Esophagus muscularis mucosa (tissue), 4 donors: ENCODE measurements around the gene FALEC. TPM values are rescaled to one million over a fixed set of nuclear protein-coding genes. Genes with fewer than 3 reads are reported as not detected.

Source experiments
- DNase-seq: peaks from one replicate; pipeline ENCODE4 v3.0.0-alpha.2; 2017; ENCODE audit errors: extremely low spot score
- H3K27ac ChIP-seq, 4 donors: fragments of 200-600 bp; sonication (generic); replicated peaks in 1 of 4; 1 replicate in 3 of 4; 2 replicates in 1 of 4; pipeline ENCODE4 v1.5.1; 2016 to 2019; ENCODE audit warnings: mild to moderate bottlenecking in 1 of 4
- H3K27me3 ChIP-seq, 4 donors: fragments of 200-600 bp; sonication (generic); one replicate each; pipeline versions ENCODE4 v1.5.1 to v1.6.0; 2016 to 2019
- H3K36me3 ChIP-seq, 4 donors: fragments of 200-600 bp; sonication (generic); one replicate each; pipeline ENCODE4 v1.5.1; 2016 to 2019
- H3K4me1 ChIP-seq, 4 donors: fragments of 200-600 bp; sonication (generic); one replicate each; pipeline ENCODE4 v1.5.1; 2016 to 2019
- H3K4me3 ChIP-seq, 4 donors: fragments of 200-600 bp; sonication (generic); 1 replicate in 2 of 4; 2 replicates in 2 of 4; pipeline ENCODE4 v1.5.1; 2016 to 2019; ENCODE audit warnings: mild to moderate bottlenecking in 4 of 4, moderate library complexity in 1 of 4
- H3K9me3 ChIP-seq, 4 donors: fragments of 200-600 bp; sonication (generic); 1 replicate in 3 of 4; 2 replicates in 1 of 4; pipeline ENCODE4 v1.5.1; 2016 to 2019
- CTCF ChIP-seq, 3 experiments: fragments of 200-600 bp in 2 of 3; fragments of 450-650 bp in 1 of 3; sonication (generic) in 2 of 3; IDR thresholded peaks; one replicate each; pipeline ENCODE4 v1.5.1; 2017 to 2019; ENCODE audit warnings: antibody characterized with exemption in 3 of 3, mild to moderate bottlenecking in 2 of 3, moderate library complexity in 1 of 3
- EP300 ChIP-seq: sonication (generic); formaldehyde crosslinking; IDR thresholded peaks from one replicate; pipeline ENCODE4 v1.6.1; 2017; ENCODE audit warnings: antibody characterized with exemption
- POLR2A ChIP-seq: fragments of 450-650 bp; IDR thresholded peaks from one replicate; pipeline ENCODE4 v1.6.1; 2017; ENCODE audit warnings: antibody characterized with exemption, moderate library complexity, mild to moderate bottlenecking, low read depth
- POLR2AphosphoS5 ChIP-seq, 2 donors: sonication (generic); formaldehyde crosslinking; IDR thresholded peaks; one replicate each; pipeline ENCODE4 v1.6.1; 2017; ENCODE audit warnings: antibody characterized with exemption in 2 of 2
- WGBS: methylation state at CpG from one replicate; pipeline ENCODE4 v1.1.5; 2018; 5-methylcytosine and 5-hydroxymethylcytosine counted together
- intact Hi-C: fragments of 100-400 bp; cut with DNase I; formaldehyde crosslinking; loops from one replicate; pipeline ENCODE4 v1.15.1; 2023
- total RNA-seq, 4 donors: library from RNA; depleted of rRNA; stranded (reverse); fragments of >200 nt; gene quantifications; one replicate each; pipeline versions ENCODE4 v1.1.0 to v1.2.1, GENCODE V29; 2016

FALEC gene
- total RNA-seq, 4 donors from 2014 or later = not detected

DNA sequence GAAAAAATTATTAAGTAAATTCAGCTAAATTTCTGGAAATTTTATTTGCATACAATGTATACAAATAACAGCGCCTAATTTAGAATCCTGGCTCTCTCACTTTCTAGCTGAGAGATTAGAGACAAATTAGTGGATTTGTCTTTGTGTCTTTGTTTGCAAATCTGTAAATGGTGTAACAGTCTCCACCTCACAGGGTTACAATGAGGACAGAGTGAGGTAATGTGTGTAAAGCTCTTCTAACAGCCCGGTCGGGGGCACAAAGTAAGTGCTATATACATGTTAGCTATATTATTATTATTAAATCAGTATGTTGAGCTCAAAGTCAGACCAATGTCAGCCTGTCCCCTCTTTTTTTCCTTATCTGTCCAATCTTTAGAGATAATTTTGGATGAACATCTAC is 28.7 kb downstream of the FALEC start:
- peak overlapping the region; percentile 23 to 40 (median 33) for H3K27ac ChIP-seq
- WGBS = 67% methylated on average over 3 of the region's 3 CpGs
- no peak for DNase-seq
- H3K4me3 ChIP-seq = no peak overlapping the region
- no peaks in the 10 kb centered on the region for H3K9me3 ChIP-seq
- no peaks in the 10 kb centered on the region for H3K36me3 ChIP-seq
- intact Hi-C loops = no loop called here
- no peaks in the 10 kb centered on the region for H3K27me3 ChIP-seq
- H3K4me1 ChIP-seq = peaks cover 0 to 12% (median 11%) of the 10 kb centered on the region in 4 donors
- TF ChIP-seq EP300 = no peak
- TF ChIP-seq CTCF (IDR thresholded peaks at IDR 0.05) = no peak
- no peak for TF ChIP-seq POLR2AphosphoS5 (IDR thresholded peaks at IDR 0.05)
- TF ChIP-seq POLR2A = no peak

- TF ChIP-seq POLR2AphosphoS5 (IDR thresholded peaks at IDR 0.05) (no peak), CTCF (IDR thresholded peaks at IDR 0.05) (no peak), EP300 (no peak), POLR2A (no peak)
- Histone ChIP-seq H3K4me1 (peaks cover 6 to 25% (median 24%) of the 10 kb centered on the region in 4 donors), H3K36me3 (no peaks in the 10 kb centered on the region), H3K27ac (no peak overlapping the region), H3K27me3 (no peaks in the 10 kb centered on the region), H3K4me3 (no peak overlapping the region), H3K9me3 (no peaks in the 10 kb centered on the region)
- DNase-seq = no peak
- WGBS = 76% methylated on average over 6 of the region's 6 CpGs
- intact Hi-C loops = no loop called here
These were observed 30.0 kb downstream of the FALEC start for GRCh38 chr1:150545486-150546032.

DNA sequence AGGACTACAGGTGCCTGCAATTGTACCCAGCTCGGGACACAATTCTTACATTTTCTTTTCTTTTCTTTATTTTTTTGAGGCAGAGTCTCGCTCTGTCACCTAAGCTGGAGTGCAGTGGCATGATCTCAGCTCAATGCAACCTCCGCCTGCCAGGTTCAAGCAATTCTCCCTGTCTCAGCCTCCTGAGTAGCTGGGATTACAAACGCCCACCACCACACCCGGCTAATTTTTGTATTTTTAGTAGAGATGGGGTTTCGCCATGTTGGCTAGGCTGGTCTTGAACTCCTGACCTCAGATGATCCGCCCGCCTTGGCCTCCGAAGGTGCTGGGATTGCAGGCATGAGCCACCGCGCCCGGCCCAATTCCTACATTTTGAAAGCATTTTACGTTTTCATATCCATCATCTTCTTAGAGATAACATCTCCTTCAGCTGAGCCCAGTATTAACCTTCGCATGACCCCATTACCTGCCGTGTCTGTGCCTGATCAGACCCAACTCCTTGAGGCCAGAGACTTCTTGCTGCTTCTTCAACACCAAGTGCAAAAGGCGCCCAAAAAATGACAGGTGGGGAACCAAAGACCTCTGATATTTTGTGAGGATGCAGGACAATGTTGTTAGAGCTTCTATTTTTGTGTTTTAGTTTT is 30.9 kb downstream of the FALEC start:
- Histone ChIP-seq H3K36me3 (no peaks in the 10 kb centered on the region), H3K27me3 (no peaks in the 10 kb centered on the region), H3K4me3 (no peak overlapping the region), H3K9me3 (no peaks in the 10 kb centered on the region), H3K27ac (no peak overlapping the region), H3K4me1 (peaks cover 6 to 33% (median 33%) of the 10 kb centered on the region in 4 donors)
- no peak for DNase-seq
- intact Hi-C loops = no loop called here
- 94% methylated on average over 16 of the region's 16 CpGs for WGBS
- TF ChIP-seq EP300 = no peak
- TF ChIP-seq POLR2AphosphoS5 (IDR thresholded peaks at IDR 0.05) = no peak
- TF ChIP-seq POLR2A = no peak
- no peak for TF ChIP-seq CTCF (IDR thresholded peaks at IDR 0.05)

DNA sequence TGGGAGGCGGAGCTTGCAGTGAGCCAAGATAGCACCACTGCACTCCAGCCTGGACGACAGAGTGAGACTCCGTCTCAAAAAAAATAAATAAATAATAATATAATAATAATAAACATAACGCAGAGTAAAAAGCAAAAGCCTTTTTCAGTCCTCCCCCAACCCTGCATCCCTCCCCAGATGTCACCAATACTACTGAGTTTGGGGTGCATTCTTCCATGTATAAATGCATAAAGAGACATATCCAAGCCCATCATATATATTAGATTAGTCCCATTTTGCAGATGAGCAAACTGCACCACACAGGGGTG is 32.7 kb downstream of the FALEC start:
- intact Hi-C loops = no loop called here
- Histone ChIP-seq H3K27me3 (no peaks in the 10 kb centered on the region), H3K27ac (peak overlapping the region; percentile 91 to 96 (median 94)), H3K36me3 (no peaks in the 10 kb centered on the region), H3K4me3 (peak overlapping the region; percentile 69 to 74 (median 70)), H3K4me1 (peaks cover 24 to 52% (median 51%) of the 10 kb centered on the region in 4 donors), H3K9me3 (no peaks in the 10 kb centered on the region)
- DNase-seq = no peak
- WGBS = 39% methylated on average over 4 of the region's 4 CpGs
- TF ChIP-seq POLR2A (no peak), EP300 (no peak), CTCF (IDR thresholded peaks at IDR 0.05) (no peak), POLR2AphosphoS5 (IDR thresholded peaks at IDR 0.05) (no peak)
